GM19025 (cell line): Measurements from ENCODE around the gene SLC25A1.

ENCODE experiments used
- ATAC-seq: cut with Tn5 transposase; IDR thresholded peaks from one replicate; pipeline ENCODE4 v1.9.1; 2021; ENCODE audit warnings: mild to moderate bottlenecking, low read depth, moderate library complexity; ENCODE audit not compliant: unreplicated experiment

Gene SLC25A1

DNA sequence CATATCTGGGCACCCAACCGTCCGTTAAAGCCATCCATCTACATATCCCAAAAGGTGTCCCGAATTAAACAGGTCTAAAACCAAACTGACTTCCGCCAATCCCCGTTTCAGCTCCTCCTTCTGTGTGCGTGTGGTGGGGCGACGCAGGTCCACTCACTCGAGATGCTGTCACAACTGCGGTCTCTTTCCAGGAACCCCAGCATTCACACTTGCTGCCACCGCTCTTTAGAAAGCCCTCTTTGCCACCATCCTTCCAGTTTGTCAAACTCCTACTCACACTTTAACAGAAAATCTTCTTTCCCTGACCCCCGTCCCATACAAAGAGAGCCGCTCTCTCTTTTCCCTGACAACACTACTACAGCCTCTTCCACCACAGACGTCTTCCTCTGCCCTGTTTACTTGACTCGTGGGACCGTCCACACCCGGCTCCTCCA lies 34.6 kb downstream of the SLC25A1 start:
- no peak for ATAC-seq

DNA sequence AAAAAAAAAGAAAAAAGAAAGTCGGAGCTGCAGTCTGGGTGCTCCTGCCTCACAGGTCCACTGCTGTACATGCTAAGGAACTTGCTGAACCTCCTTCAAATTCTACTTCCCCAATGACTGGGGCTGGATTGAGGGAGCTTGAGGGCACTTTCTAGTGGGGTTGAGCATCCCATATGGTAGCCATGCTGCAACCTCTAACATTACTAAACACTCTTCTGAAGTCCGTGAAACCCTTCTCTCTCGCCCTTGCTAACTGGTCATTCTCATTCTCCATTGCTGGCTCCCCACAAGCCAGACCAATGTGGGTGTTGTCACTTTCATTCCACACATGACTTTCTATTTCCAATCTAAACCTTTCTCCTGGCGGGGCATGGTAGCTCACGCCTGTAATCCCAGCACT lies 35.3 kb downstream of the SLC25A1 start:
- no peak for ATAC-seq

DNA sequence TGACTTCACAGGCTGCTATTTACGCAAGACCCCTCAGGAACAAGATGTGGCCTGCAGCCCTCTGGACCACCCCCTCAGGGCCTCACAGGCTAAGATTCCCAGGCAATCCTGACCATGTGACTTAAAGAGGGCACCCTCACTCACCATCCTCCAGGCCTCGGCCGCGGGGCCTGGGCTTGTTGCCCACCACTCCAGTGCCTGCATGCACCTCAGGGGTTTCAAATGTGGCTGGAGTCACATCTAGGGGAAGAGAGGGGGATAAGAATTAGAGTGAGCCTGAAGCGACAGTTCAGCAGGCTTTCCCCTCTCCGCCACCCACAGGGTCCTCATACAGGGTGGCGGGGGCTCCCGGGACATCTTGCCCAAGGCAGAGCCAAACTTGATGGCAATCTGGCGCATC lies 36.1 kb downstream of the SLC25A1 start:
- no peak for ATAC-seq

DNA sequence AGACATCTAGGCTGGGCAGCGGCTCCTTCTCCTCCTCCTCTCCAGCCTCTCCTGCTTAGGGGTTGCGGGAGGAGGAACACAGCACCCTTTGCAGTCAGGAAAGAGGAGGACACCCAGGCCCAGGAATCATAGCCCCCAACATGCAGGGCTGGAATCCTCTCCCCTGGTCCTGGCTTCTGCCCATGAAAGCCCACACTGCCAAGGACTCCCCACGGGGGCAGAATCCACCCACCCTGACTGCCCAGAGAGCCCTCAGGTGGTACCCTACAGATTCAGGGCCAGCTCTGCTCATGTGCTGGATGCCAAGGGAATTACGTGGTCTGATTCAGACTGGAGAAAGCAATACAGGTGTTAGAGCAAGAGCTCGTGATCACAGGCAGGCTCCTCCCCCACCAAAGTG lies 38.6 kb downstream of the SLC25A1 start:
- ATAC-seq, result no peak

DNA sequence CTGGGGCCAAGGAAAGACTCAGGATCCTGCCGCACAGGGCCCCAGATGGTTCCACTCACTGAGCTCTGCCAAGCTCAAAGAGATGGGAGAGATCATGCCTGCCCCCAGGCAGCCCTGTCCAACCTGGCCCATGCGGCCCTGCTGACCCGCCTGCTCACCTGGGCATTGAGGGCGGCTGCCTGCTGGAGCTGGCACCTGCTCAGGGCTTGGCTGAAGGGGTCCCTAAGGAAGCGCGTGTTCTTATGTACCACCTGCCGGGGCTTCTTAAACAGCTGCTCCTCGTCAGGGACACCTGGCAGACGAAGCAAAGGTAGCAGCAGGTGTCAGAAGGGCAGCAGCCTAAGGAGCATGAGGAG lies 39.6 kb downstream of the SLC25A1 start:
- no peak for ATAC-seq

GRCh38 chr22:19138217-19139000 lies 40.1 kb downstream of the SLC25A1 start:
- no peak for ATAC-seq

- ATAC-seq, result no peak
These were observed 40.9 kb downstream of the SLC25A1 start for GRCh38 chr22:19137384-19138216.

DNA sequence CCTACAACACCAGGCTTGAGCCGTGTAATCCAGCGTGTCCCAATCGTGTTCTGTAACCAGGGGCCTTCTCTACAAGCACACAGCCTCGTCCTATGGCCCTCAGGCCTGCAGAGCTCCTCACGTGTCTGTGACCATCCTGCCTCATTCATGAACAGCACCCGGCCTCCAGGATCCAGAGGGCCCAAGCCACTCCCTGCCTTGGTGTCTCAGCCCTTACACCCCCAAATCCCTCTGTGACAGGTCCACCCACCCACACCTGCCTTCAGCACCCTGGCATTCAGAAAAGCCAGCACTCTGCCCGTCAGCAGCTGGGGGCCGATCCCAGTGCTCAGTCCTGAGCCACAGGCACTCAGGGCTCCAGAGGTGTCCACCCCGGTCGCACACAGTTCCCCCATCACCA lies 41.6 kb downstream of the SLC25A1 start:
- ATAC-seq, result no peak

GRCh38 chr22:19134874-19135273 lies 43.7 kb downstream of the SLC25A1 start:
- no peak for ATAC-seq

DNA sequence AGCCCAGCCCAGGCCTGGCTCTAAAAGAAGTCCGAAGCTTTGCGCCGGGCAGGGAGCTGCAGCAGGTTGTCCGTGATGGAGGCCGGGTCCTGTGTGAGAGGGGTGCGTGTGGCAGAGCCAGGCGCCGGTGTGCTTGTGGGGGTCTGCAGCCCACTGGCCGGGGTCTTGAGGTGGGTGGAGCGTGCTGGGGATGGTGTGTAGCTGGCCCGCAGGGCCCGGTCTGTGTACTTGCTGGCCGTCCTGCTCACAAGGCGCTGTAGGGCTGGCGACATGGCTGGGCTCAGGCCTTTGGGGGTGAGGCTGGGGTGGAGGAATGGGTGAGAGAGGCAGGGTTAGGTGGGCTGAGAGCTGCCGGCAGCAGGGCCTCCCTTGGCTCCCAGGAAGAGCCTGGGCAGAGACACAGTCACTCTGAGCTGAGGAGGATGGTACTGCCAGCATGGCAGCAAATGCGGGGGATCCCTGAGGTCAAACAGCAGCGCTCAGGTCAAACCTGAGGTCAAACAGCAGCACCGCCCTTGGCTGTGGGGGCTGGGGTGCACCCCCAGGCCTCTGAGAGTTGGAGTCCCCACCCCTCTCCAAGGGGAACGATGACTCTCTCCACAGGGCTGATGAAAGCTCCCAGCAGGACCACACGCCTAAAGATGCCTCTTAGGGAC lies 44.2 kb downstream of the SLC25A1 start:
- no peak for ATAC-seq

DNA sequence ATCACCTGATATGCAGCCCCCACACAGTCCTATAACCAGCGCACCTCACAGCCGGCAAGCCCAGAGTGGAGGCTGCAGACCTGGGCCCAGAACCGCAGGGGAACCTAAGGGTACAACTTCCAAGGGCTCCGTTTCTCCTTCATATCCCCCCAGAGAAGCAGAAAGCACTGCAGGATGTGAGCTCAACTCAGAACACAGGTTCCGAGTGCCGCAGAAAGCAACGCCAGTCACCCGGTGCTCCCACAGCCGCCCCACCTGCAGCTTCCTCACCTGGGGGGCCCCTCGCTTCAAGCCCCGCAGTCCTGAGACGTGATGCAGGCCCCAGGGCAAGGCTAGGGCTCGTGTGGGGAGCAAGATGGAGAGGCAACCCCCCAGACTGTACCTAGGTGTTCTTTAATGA lies 45.0 kb downstream of the SLC25A1 start:
- no peak for ATAC-seq

DNA sequence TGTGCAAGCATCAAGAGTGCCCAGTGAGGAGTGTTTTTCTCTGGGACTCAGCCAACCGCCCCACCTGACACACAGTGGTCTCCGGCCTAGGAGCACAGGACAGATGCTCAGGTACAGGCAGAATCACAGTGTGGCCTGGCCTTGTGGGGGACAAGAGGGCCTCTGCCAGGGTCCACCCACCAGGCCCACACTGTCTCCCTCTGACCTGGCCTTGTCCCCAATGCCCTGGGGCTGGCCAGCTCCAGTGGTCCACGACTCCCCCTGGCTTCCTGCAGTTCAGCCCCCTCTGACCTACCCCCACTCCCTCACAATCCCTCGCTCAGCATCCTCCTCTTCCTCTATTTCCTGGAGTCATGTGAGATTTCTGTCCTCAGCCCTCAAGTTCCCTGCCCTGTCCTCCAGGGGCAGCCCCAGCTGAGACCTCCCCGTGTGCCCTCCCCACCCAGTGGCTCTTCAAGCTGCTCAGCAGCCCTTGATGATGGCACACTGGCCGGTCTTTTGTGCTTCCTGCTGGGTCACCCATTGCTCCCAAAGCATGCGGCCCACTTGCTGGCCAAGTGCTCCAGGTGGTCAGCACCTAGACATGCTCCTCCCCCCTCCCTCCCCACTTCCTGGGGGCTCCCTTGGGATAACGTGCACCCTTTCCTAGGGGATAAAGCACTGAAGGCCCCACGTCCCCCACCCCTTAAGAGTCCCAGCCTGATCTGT lies 45.7 kb downstream of the SLC25A1 start:
- ATAC-seq, result no peak

DNA sequence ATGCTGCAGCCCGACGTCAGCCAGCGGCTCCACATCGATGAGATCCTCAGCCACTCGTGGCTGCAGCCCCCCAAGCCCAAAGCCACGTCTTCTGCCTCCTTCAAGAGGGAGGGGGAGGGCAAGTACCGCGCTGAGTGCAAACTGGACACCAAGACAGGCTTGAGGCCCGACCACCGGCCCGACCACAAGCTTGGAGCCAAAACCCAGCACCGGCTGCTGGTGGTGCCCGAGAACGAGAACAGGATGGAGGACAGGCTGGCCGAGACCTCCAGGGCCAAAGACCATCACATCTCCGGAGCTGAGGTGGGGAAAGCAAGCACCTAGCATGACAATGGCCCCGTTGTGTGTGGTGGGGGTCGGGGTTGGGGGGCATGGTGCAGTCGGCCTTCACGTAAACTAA lies 46.4 kb downstream of the SLC25A1 start:
- ATAC-seq, result no peak

- ATAC-seq, result no peak
These were observed 46.9 kb downstream of the SLC25A1 start for GRCh38 chr22:19131685-19132015.

GRCh38 chr22:19130959-19131684 lies 47.4 kb downstream of the SLC25A1 start, which contains the start of gene TSSK2:
TSS of gene TSSK2 (plus strand) at chr22:19131308. CDS start at chr22:19131400, 92 bp downstream.
- no peak for ATAC-seq

GRCh38 chr22:19129871-19130270 lies 48.7 kb downstream of the SLC25A1 start:
- ATAC-seq, result no peak

DNA sequence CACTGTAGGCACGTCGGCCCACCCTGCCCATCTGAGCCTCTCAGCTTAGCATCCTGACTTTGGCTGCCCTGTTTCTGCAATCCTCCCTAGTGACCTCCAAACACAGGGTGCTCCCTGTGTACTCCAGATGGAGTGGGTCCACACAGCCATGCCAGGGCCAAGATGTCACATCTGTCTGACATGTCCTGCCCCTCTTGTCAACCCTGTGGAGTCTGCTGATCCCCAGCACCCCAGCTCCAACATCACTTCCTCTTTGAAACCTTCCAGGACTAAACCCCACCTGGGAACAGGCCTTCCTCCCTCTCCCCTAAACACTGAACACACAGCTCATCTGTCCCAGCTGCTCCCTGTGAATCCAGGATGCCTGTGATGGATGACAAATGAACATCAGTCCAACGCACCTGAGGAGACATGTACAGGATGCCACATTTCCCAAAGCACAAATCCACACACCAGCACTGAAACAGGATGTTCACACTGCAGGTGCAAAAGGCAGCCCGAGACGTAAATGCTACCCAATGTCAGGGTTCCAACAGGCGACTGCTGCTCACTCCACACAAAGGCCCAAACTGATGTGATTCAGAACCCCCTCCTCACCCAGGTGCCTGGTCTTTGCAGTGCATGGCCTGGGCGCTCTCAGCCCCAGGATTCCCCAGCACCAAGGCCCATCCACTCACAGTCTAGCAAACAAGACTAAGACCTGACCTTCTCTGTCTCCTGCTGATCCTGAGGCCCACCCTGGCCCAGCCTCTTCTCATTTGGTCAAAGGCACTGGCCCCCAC lies 49.4 kb downstream of the SLC25A1 start:
- ATAC-seq, result no peak

DNA sequence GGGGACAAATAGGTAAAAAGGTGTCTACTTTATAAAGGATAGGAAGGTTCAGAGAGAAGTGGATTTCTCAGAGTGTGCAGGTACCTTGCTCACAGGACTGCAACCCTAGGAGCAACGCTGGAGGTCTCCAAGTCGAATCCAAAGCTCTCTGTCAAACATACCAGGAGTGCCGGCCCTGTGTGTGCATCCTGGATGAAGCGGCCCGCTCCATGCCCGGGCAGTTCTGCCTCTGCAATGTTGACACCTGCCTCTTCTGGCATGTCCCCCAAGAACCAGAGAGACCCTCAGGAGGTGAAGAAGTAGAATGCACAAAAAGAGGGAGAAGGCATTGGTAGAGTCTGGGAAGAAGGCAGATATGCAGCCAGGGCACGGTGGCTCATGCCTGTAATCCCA lies 50.5 kb downstream of the SLC25A1 start:
- no peak for ATAC-seq

DNA sequence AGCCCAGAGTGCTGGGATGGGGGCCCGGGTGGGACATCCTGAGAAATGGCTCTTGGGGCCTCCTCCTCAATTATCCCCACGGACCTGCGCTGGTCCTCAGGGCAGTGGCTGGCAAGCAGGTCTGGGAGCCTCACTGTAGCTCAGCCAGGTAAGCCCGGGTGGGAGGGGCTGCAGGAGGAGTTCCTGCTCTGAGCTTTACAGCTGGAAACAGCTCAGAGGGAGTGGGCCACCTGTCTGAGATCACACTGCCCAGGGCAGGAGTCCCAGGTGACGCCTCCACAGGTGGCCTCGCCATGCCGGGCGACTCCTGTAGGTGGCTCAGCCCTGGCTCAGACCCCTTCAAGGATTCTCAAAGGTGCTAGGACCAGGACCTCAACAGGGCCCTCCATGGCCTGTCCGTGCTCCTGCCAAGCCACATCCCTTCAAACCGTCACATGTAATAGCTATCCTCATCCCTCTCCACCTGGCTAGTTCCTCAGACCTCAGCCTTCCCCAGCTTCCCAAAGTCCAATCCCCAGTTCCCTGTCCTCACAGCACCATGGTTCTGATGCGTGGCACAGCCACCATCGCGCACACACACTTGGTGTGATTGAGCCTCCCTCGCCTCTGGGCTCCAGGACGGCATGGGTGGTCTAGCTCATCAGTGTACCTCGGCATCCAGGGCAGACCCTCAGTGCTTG lies 51.1 kb downstream of the SLC25A1 start:
- no peak for ATAC-seq
